Measurements from ENCODE around the gene EIF3D.

- TF ChIP-seq CHD2 (IDR thresholded peaks at IDR 0.05; ENCODE audit: low read depth, low read length), result no peak
- no peak for TF ChIP-seq EP300 (IDR thresholded peaks at IDR 0.05; ENCODE audit: low read length)
- TF ChIP-seq REST (IDR thresholded peaks at IDR 0.05; ENCODE audit: borderline replicate concordance), result no peak
- no peak for TF ChIP-seq REST (CRISPR knock-in tag; IDR thresholded peaks at IDR 0.05; ENCODE audit: low read depth)
- TF ChIP-seq MAX (CRISPR knock-in tag; IDR thresholded peaks at IDR 0.05), result no peak
- no peak for TF ChIP-seq KDM4B (IDR thresholded peaks at IDR 0.05; ENCODE audit: borderline replicate concordance in 2 of 2, low read depth in 1 of 2)
- TF ChIP-seq EGR1 (conservative IDR thresholded peaks at IDR 0.05), result no peak
- no peak for TF ChIP-seq TBL1XR1 (IDR thresholded peaks at IDR 0.05; ENCODE audit: low read length in 2 of 2)
- no peak for TF ChIP-seq MEF2D (tag; conservative IDR thresholded peaks at IDR 0.05; ENCODE audit: low read depth)
- no peak for TF ChIP-seq CBX5 (IDR thresholded peaks at IDR 0.05; ENCODE audit: borderline replicate concordance, low read depth)
- TF ChIP-seq CTCF (IDR thresholded peaks at IDR 0.05 in 2 of 3, conservative IDR thresholded peaks at IDR 0.05 in 1 of 3; ENCODE audit: insufficient read depth in 2 of 3, low read depth in 1 of 3, low read length in 3 of 3), result no peak
- TF ChIP-seq NFIX (CRISPR knock-in tag; IDR thresholded peaks at IDR 0.05; ENCODE audit: low read depth), result no peak
- no peak for TF ChIP-seq ZNF311 (CRISPR knock-in tag; IDR thresholded peaks at IDR 0.05)
These were observed 31.0 kb upstream of the EIF3D start for GRCh38 chr22:36560001-36560400.

Data from K562 (cell line).